Measurements from ENCODE around the gene MARCHF2. TPM values are rescaled to one million over a fixed set of nuclear protein-coding genes. Genes with fewer than 3 reads are reported as not detected.

The MARCHF2 gene
- total and polyA plus RNA-seq, 8 donors: 8.8 to 22.6 (median 11.4) TPM

DNA sequence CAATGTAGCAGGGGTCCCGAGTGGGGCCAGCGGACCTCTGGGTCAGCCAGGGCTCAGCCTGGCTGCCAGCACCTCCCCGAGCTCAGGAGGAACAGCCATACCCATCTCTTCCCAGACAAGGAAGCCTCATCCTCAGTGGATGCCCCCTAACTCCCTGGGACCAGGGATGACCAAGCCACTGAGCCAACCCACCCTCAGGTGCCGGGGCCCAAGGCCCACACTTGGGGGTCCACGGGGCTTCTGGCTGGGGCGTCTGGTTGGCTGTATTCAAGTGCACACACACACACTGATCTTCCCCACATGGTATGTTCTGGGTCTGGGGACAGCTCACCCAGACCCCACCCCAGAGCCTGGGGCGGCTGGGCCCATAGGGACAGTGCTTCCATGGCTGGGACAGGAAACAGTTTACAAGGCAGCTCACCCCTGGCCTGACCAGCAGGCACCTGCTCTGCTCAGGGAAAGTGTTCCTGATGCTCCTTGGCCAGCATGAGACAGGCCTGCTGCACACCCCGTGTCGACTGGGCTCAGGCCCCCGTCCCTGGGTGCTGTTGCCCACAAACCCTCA is 15.3 kb upstream of the MARCHF2 start:
- H3K4me1 ChIP-seq: peaks cover 22 to 33% (median 29%) of the 10 kb centered on the region in 3 donors
- intact Hi-C loops (cut with DNase I): no loop called here
- H3K27ac ChIP-seq: peak overlapping the region in 2 of 4 donors; percentile 30 to 53
- 70 to 81% methylated on average over 10 of the region's 10 CpGs for WGBS, 2 donors
- no peak overlapping the region for H3K4me3 ChIP-seq
- FAIRE-seq (no peak), ATAC-seq (no peak), DNase-seq (peak in 1 of 6 donors; percentile 64)
- TF ChIP-seq, protein P1, sequence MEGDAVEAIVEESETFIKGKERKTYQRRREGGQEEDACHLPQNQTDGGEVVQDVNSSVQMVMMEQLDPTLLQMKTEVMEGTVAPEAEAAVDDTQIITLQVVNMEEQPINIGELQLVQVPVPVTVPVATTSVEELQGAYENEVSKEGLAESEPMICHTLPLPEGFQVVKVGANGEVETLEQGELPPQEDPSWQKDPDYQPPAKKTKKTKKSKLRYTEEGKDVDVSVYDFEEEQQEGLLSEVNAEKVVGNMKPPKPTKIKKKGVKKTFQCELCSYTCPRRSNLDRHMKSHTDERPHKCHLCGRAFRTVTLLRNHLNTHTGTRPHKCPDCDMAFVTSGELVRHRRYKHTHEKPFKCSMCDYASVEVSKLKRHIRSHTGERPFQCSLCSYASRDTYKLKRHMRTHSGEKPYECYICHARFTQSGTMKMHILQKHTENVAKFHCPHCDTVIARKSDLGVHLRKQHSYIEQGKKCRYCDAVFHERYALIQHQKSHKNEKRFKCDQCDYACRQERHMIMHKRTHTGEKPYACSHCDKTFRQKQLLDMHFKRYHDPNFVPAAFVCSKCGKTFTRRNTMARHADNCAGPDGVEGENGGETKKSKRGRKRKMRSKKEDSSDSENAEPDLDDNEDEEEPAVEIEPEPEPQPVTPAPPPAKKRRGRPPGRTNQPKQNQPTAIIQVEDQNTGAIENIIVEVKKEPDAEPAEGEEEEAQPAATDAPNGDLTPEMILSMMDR (IDR thresholded peaks at IDR 0.05): no peak
- H3K9me3 ChIP-seq: no peaks in the 10 kb centered on the region
- no peaks in the 10 kb centered on the region for H3K27me3 ChIP-seq
- H3K36me3 ChIP-seq: peaks cover 0 to 23% (median 6%) of the 10 kb centered on the region in 3 donors

DNA sequence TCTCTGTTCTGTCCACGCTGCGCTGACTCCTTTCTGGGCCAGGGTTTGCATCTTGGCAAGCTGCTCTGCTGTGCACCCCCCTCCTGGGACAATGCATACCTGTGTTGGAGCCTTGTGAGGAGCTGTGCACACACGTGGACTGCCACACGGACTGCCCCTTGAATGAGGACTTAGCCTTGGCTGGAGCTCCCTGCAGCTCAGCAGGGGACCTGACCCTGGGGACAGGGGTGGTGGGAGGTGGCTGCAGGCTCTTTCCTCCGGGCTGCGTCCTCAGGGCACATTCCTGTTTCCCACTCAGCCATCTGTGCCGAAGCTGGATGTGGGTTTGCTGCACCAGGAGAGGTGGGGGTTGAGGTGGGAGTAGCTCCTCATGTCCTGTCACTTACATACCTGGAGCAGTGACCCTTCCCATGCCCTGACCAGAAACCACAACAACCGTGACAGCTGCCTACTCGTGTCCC is 14.8 kb upstream of the MARCHF2 start:
- FAIRE-seq (no peak), DNase-seq (peak in 2 of 6 donors; percentile 46 to 63), ATAC-seq (peak in 1 of 4 donors; percentile 12)
- Histone ChIP-seq H3K27me3 (no peaks in the 10 kb centered on the region), H3K4me1 (peaks cover 17 to 28% (median 24%) of the 10 kb centered on the region in 3 donors), H3K4me3 (no peak overlapping the region), H3K36me3 (peaks cover 1 to 28% (median 11%) of the 10 kb centered on the region in 3 donors), H3K27ac (peak overlapping the region in 2 of 4 donors; percentile 30 to 53), H3K9me3 (no peaks in the 10 kb centered on the region)
- TF ChIP-seq, protein P1 (IDR thresholded peaks at IDR 0.05): no peak
- intact Hi-C loops (cut with DNase I): no loop called here
- 40 to 46% methylated on average over 9 of the region's 9 CpGs for WGBS, 2 donors

DNA sequence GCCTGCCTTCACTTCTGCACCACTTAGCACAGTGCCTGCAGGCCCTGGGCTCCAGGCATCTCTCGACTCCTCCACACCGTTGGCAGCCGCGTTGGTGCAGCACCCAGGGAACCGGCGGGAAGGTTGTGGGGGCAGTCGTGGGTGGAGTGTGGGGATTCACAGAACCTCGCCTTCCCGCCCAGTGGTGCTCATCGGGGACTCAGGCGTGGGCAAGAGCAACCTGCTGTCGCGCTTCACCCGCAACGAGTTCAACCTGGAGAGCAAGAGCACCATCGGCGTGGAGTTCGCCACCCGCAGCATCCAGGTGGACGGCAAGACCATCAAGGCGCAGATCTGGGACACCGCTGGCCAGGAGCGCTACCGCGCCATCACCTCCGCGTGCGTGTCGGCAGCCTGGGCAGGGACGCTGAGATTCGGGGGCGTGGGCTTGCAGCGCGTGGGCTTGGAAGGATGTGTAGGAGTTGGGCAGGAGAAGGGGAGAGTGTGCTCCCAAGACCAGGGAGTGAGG is 13.4 kb upstream of the MARCHF2 start:
- FAIRE-seq (no peak), ATAC-seq (no peak), DNase-seq (peak in 2 of 6 donors; percentile 36 to 63)
- Histone ChIP-seq H3K4me1 (peaks cover 8 to 14% (median 13%) of the 10 kb centered on the region in 3 donors), H3K9me3 (no peaks in the 10 kb centered on the region), H3K4me3 (no peak overlapping the region), H3K27ac (no peak overlapping the region), H3K36me3 (peaks cover 3 to 41% (median 18%) of the 10 kb centered on the region in 3 donors), H3K27me3 (no peaks in the 10 kb centered on the region)
- WGBS, 2 donors: 92 to 94% methylated on average over 34 of the region's 34 CpGs
- TF ChIP-seq, protein P1 (IDR thresholded peaks at IDR 0.05): no peak
- intact Hi-C loops (cut with DNase I): loop anchor here in 2 of 3 donors (10.0 kb wide), 1 partner anchor 45 kb away; no protein-coding TSS in a partner anchor

DNA sequence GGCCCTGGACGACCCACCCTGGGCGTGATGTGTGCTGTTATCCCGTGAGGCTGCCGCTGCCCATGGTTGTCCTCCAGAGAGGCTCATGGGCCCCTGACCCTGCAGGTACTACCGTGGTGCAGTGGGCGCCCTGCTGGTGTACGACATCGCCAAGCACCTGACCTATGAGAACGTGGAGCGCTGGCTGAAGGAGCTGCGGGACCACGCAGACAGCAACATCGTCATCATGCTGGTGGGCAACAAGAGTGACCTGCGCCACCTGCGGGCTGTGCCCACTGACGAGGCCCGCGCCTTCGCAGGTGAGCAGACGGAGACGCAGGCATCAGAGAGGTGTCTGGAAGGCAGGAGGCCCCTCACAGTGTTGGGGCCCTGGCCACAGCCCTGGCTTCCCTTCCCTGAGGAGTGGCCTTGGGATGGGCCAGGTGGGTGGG is 11.1 kb upstream of the MARCHF2 start:
- ATAC-seq (no peak), DNase-seq (peak in 1 of 6 donors; percentile 73), FAIRE-seq (no peak)
- no peaks in the 10 kb centered on the region for H3K27me3 ChIP-seq
- no peak overlapping the region for H3K4me3 ChIP-seq
- intact Hi-C loops (cut with DNase I): loop anchor here in 2 of 3 donors (10.0 kb wide), 1 partner anchor 47 kb away; no protein-coding TSS in a partner anchor
- H3K9me3 ChIP-seq: no peaks in the 10 kb centered on the region
- WGBS, 2 donors: 94 to 95% methylated on average over 21 of the region's 21 CpGs
- TF ChIP-seq, protein P1 (IDR thresholded peaks at IDR 0.05): no peak
- peaks cover 3 to 48% (median 24%) of the 10 kb centered on the region in 3 donors for H3K36me3 ChIP-seq
- no peak overlapping the region for H3K27ac ChIP-seq
- peaks cover 1 to 6% (median 2%) of the 10 kb centered on the region in 3 donors for H3K4me1 ChIP-seq
